HG02623 (cell line): ENCODE results near the gene KIF23.

Experiments
- ATAC-seq: cut with Tn5 transposase; IDR thresholded peaks from one replicate; pipeline ENCODE4 v1.9.1; 2021; ENCODE audit warnings: moderate library complexity; ENCODE audit not compliant: unreplicated experiment

Gene KIF23

GRCh38 chr15:69463182-69463756, 49.1 kb downstream of the KIF23 start:
- ATAC-seq: no peak

GRCh38 chr15:69465253-69465652, 51.1 kb downstream of the KIF23 start:
- no peak for ATAC-seq

- ATAC-seq: no peak
Observed at GRCh38 chr15:69466733-69467132, 52.6 kb downstream of the KIF23 start.

GRCh38 chr15:69467636-69468035, 53.5 kb downstream of the KIF23 start:
- ATAC-seq: no peak

GRCh38 chr15:69468241-69469121, 54.3 kb downstream of the KIF23 start:
- ATAC-seq: no peak

- no peak for ATAC-seq
Observed at GRCh38 chr15:69469467-69470201, 55.5 kb downstream of the KIF23 start.

GRCh38 chr15:69472046-69472445, 57.9 kb downstream of the KIF23 start:
- ATAC-seq: no peak

- ATAC-seq: no peak
Observed at GRCh38 chr15:69472562-69472961, 58.4 kb downstream of the KIF23 start.

- no peak for ATAC-seq
Observed at GRCh38 chr15:69474291-69474690, 60.1 kb downstream of the KIF23 start.

- no peak for ATAC-seq
Observed at GRCh38 chr15:69474846-69475455, 60.8 kb downstream of the KIF23 start.

GRCh38 chr15:69475769-69476358, 61.7 kb downstream of the KIF23 start:
- no peak for ATAC-seq

- ATAC-seq: no peak
Observed at GRCh38 chr15:69476704-69477473, 62.7 kb downstream of the KIF23 start.

GRCh38 chr15:69478259-69478781, 64.2 kb downstream of the KIF23 start:
- no peak for ATAC-seq

GRCh38 chr15:69479081-69479480, 64.9 kb downstream of the KIF23 start:
- ATAC-seq: no peak

- no peak for ATAC-seq
Observed at GRCh38 chr15:69479971-69480370, 65.8 kb downstream of the KIF23 start.

GRCh38 chr15:69480932-69481331, 66.8 kb downstream of the KIF23 start:
- no peak for ATAC-seq

GRCh38 chr15:69482686-69483256, 68.6 kb downstream of the KIF23 start:
- no peak for ATAC-seq

- ATAC-seq: no peak
Observed at GRCh38 chr15:69484837-69485236, 70.7 kb downstream of the KIF23 start.

- no peak for ATAC-seq
Observed at GRCh38 chr15:69486481-69487110, 72.4 kb downstream of the KIF23 start.
